DMS 273 (cell line): Measurements from ENCODE around the gene ZNF718.
"Not testable (repeated sequence)": the region's sequence is repeated elsewhere in the genome, so short reads cannot be mapped to it uniquely, and the experiment has no call there.

ENCODE experiments used
- DNase-seq: peaks from one replicate; lab custom pipeline; 2025; ENCODE audit not compliant: unreplicated experiment; lab: John Stamatoyannopoulos, UW

Gene ZNF718

DNA sequence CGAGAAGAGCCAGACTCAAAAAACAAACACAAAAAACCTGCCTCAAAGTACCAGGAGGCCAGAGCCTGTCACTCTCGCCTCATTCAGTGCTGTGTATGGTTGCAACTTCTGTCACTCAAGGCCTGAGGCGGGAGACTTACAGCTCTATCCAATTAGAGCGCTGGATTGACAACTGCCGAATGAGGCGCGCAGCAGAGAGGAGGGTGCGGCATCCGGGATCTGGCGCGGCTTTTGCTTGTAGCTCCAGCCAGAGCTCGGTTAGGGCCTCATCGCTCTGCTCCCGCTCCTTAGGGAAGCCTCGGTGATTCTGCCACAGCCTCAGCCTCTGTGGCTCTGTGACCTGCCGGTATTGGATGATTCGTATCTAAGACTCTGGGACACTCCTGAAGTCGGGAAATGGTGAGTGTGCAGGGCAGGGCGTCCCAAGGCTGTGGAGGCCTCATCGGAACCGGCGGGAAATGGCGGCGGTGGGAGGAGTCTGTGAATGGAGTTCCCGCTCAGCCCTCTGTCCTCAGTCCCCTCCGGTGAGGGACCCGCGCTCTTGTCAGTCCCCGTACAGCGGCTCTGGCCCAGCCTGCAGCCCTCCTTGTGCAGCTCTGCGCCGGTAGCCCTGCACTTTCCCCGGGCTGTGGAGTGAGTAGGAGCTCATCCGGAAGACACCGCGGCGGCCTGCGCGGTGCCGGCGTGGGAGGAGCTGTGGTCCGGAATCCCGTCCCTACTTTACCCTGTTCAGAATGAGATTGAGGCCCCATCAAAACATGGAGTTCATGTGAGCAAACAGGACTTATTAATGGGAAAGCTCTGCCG, at the start of gene ZNF718:
ZNF718 (plus strand) TSS at position 227 of the 807 bp plus-strand sequence; CDS start at position 397, 170 bp downstream.
- DNase-seq = peak; percentile 98

GRCh38 chr4:85951-86350, 38.4 kb upstream of the ZNF718 start:
- DNase-seq = no peak

GRCh38 chr4:86559-87324, 37.6 kb upstream of the ZNF718 start:
- not testable (repeated sequence) for DNase-seq

DNA sequence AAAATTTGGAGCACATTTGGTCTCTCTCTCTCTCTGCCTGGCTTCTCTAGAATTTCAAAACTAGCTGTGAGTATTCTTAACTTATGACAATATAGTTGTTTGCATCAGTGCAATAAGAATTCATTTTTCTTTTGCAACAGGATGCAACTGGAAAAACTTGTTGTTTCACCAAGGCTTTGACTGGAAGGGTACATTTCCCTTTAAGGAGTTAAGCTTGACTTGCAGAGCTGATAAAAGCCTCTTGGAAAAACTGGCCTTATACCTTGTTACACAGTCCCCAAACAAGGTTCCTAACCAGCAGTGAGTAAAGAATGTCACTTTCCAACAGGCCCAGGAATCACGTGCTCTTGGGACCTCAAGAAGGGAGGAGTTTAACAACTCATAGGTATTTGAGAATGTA, 25.9 kb upstream of the ZNF718 start:
- DNase-seq = no peak

DNA sequence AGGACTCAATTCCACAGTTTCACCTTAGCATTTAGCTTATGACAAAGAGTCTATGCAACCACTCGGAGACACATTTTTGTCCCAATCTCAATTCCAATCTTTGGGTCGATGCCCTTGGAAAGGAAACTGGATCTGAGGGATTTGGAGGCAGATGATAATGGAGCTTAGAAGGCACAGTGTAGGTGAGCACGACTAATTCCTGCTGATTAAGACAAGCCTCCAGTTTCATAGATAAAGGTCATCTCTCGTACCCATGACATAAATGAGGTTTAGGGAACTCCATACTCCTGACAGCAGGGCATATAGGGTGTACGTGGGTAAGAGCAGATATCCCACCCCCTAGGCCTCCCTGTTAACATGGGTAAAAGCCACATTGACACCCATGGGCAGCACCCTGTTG, 24.4 kb upstream of the ZNF718 start:
- no peak for DNase-seq

DNA sequence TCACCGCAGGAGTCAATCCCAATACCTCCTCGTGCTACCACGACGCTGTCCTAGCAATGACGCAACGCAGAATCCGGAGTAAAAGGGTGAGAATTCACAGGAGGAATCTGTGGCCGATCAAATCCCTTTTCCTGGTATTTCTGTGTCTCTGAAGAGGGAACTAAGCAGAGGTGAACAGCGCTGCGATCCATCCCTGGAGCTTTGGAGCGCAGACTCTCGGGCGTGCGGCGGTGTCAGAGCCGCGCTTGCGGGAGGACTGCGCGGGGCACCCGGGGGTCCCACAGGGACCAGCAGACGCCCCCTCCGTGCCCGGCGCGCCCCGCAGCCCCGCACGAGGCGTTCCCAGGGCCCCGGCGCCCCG, 17.2 kb upstream of the ZNF718 start:
- DNase-seq = no peak

DNA sequence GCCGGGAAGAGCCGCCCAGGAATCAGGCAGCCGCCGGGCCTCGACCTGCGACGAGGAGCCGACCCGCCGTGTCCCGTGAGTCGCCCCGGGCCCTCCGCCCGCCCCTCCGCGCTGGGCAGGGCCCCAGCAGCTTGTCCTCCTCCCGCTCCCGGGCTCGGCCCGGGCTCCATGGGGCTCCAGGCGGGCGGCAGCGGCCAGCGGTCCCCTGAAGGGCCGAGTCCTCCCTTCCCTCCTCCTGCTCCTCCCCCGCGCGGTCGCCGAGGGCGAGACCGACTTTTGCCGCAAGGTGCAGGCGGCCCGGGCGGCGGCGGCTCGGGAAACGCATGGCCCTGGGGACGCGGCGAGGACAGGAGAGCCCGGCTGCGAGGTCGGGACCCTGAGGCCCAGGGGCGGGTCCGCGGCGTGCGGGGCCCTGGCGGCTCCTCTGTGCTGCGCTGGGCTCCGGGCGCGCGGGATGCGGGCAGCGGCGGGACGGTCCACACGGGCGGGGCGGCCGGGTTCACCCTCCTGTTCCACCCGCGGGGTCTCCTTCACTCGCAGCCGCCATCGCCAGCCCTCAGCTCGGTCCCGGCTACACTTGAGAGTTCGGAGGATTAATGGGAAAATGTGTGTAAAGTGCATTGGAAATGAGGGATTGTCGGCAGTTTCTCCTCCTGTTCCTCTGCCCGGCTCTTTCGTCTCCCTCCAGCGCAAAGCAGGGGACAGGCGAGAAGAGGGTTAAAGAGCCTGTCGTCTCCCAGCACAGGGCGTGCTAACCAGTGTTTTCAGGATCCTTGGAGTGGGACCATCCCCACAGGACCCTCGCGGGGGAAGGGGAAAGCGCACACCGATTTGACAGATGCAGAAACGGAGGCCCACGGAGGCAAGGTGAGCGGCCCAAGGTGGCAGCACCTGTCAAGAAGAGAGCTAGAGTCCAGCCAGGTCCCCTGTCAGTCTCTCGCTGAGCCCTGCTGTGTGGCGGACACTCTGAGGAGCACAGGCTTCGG, 16.6 kb upstream of the ZNF718 start:
- DNase-seq = no peak

GRCh38 chr4:112771-113170, 11.5 kb upstream of the ZNF718 start:
- DNase-seq = no peak

GRCh38 chr4:113732-114131, 10.6 kb upstream of the ZNF718 start:
- no peak for DNase-seq

GRCh38 chr4:114149-114548, 10.2 kb upstream of the ZNF718 start:
- no peak for DNase-seq

GRCh38 chr4:116499-116898, 7.8 kb upstream of the ZNF718 start:
- no peak for DNase-seq

DNA sequence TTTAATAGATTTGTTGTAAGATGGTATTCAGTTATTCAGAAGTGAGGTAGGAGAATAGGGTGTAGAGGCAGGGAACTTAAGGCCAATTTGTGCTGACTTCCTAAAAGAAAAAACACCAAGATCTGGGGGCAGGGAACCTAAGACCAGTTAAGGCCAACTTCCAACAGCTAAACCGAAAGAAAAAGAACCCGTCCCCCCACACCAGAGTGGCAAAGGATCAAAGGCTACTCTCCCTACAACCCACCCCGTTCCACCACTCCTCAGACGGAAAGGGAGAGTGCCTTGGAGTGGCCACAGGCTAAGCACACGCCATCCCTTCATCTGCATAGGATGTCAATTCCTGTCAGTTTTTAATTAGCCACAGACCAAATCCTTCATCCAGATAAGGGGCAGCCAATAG, 3.7 kb upstream of the ZNF718 start:
- no peak for DNase-seq

- DNase-seq = no peak
Measured at GRCh38 chr4:121408-122084, 2.8 kb upstream of the ZNF718 start.

DNA sequence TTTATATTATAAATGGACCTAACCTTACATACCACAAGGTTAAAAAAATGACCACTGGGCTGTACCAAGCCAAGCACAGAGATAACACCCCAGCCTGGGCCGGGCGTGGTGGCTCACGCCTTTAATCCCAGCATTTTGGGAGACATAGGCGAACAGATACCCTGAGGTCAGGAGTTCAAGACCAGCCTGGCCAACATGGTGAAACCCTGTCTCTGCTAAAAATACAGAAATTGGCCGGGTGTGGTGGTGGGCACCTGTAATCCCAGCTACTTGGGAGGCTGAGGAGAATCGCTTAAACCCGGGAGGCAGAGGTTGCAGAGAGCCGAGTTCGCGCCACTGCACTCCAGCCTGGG, 403 bp upstream of the ZNF718 start:
- not testable (repeated sequence) for DNase-seq

- peak; percentile 55 for DNase-seq
Measured at GRCh38 chr4:125091-125771, 930 bp downstream of the ZNF718 start.

DNA sequence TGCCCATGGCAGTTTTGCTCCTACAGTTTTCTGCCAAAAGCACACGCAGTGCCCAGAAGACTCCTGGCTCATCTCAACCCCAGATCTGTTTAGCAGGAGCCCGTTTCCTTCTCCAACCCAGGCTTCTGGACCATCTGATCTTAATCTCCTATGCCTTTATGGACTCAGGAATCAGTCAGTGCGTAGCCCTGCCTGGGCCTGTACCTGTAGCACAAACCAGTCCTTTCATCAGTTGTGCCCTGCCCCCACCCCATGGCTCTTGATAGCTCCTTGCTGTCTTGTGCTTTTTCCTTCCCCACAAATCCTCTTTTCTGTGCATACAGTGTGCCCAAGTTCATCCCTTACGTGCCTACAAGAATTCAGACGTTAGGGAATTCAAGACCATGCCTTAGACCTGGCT, 1.5 kb downstream of the ZNF718 start:
- no peak for DNase-seq

DNA sequence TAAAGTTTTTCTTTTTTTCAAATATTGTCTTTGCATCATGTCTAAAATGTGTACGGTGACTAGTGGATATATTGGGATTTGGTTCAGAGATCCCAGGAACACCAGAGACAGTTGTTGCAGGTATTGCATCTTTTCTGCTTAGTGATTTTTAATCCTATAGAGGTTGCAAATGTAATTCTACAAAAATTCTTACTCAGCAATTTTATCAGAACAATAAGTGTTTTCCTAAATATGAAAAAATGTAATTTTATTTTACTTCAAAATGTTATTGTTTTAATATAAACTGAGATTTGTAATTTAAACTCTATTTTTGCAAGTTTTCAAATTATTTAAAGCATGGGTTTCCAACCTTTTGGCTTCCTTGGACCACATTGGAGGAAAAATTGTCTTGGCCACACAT, 8.2 kb downstream of the ZNF718 start:
- no peak for DNase-seq

- DNase-seq = no peak
Measured at GRCh38 chr4:138935-139334, 14.6 kb downstream of the ZNF718 start.

- no peak for DNase-seq
Measured at GRCh38 chr4:139691-140090, 15.4 kb downstream of the ZNF718 start.

GRCh38 chr4:146621-147020, 22.3 kb downstream of the ZNF718 start:
- no peak for DNase-seq
